K562 (cell line): ENCODE data around the gene SPAG16. TPM values are rescaled to one million over a fixed set of nuclear protein-coding genes. Genes with fewer than 3 reads are reported as not detected.

ENCODE experiments used
- ATAC-seq: fragments of 200-7000 bp; cut with Tn5 transposase; 3 replicates; pipeline ENCODE4 v1.9.1; 2020; ENCODE audit warnings: moderate library complexity
- BruUV-seq: library from RNA; stranded (reverse); fragments of 400-500 nt; replicated peaks from 2 replicates; lab custom pipeline; 2021; lab: Mats Ljungman, UMichigan
- CTCF ChIA-PET: fragments of 300-600 bp; formaldehyde crosslinking; extraction: SDS; loops from one replicate; lab custom pipeline; 2021; ENCODE audit warnings: low intra/inter-chr PET ratio; lab: Yijun Ruan, JAX
- POLR2A ChIA-PET: fragments of 300-600, 350-650 bp; sonication (Branson Sonifier 250); formaldehyde crosslinking; extraction: SDS; loops from one replicate; lab custom pipeline; 2021; ENCODE audit warnings: antibody characterized with exemption, inconsistent platforms; lab: Yijun Ruan, JAX
- DNase-seq, 4 experiments: peaks; one replicate each; pipeline versions ENCODE4 v3.0.0 to v3.0.0-alpha.2; 2011 to 2018; ENCODE audit warnings: low spot score in 3 of 4, mixed read lengths in 3 of 4; ENCODE audit errors: extremely low read depth in 1 of 4
- FAIRE-seq: peaks from 2 replicates; lab custom pipeline; 2011; peaks lifted over from hg19 to GRCh38; lab: Jason Lieb, UNC
- H2AFZ ChIP-seq: 2 replicates; pipeline ENCODE4 v1.6.0; 2011; ENCODE audit warnings: low read depth, low read length, control low read depth, inconsistent platforms
- H3K27ac ChIP-seq: fragments of 200-600 bp; 3 replicates; pipeline ENCODE4 v1.8.0; 2011; ENCODE audit warnings: low read depth, mild to moderate bottlenecking, control low read depth, inconsistent platforms, low read length, moderate library complexity, mixed read lengths; ENCODE audit errors: extremely low read depth
- H3K27me3 ChIP-seq, 2 experiments: fragments of 300-600 bp in 1 of 2; 2 replicates in 1 of 2; 3 replicates in 1 of 2; pipeline versions ENCODE4 v1.6.0 to v1.8.0; 2011; ENCODE audit warnings: inconsistent platforms in 2 of 2, low read length in 2 of 2, mild to moderate bottlenecking in 1 of 2, mixed read lengths in 1 of 2, moderate library complexity in 1 of 2; ENCODE audit not compliant: control insufficient read depth in 2 of 2, insufficient read depth in 2 of 2
- H3K36me3 ChIP-seq: fragments of 300-600 bp; 3 replicates; pipeline ENCODE4 v1.8.0; 2011; ENCODE audit warnings: mild to moderate bottlenecking, low read length, inconsistent platforms; ENCODE audit not compliant: control insufficient read depth, insufficient read depth
- H3K4me1 ChIP-seq, 2 experiments: fragments of 200-600 bp in 1 of 2; replicated peaks in 1 of 2; 2 replicates in 1 of 2; 3 replicates in 1 of 2; pipeline versions ENCODE4 v1.5.1 to v1.8.0; 2011; ENCODE audit warnings: inconsistent platforms in 2 of 2, low read length in 2 of 2, mild to moderate bottlenecking in 1 of 2, mixed read lengths in 1 of 2, moderate library complexity in 1 of 2; ENCODE audit not compliant: control insufficient read depth in 2 of 2, insufficient read depth in 2 of 2
- H3K4me2 ChIP-seq: 2 replicates; pipeline ENCODE4 v1.6.1; 2011; ENCODE audit warnings: low read length, control low read depth, inconsistent platforms, mixed read lengths; ENCODE audit not compliant: insufficient read depth
- H3K4me3 ChIP-seq: fragments of 200-600 bp; sonication (generic), shearing (Covaris generic); 2 replicates; pipeline ENCODE4 v1.5.1; 2016; ENCODE audit warnings: control low read depth, inconsistent platforms
- H3K79me2 ChIP-seq: fragments of 200-600 bp; 3 replicates; pipeline ENCODE4 v1.8.0; 2011; ENCODE audit warnings: low read length, inconsistent platforms; ENCODE audit not compliant: control insufficient read depth, insufficient read depth
- H3K9ac ChIP-seq, 2 experiments: 2 replicates each; pipeline versions ENCODE4 v1.6.0 to v1.6.1; 2011; ENCODE audit warnings: low read depth in 2 of 2, low read length in 2 of 2, control low read depth in 1 of 2, inconsistent platforms in 1 of 2, mild to moderate bottlenecking in 1 of 2, mixed read lengths in 1 of 2; ENCODE audit not compliant: insufficient read depth in 1 of 2
- H3K9me1 ChIP-seq: one replicate; pipeline ENCODE4 v1.6.0; 2011; ENCODE audit warnings: inconsistent platforms, mild to moderate bottlenecking, low read length, moderate library complexity; ENCODE audit not compliant: control insufficient read depth, insufficient read depth
- H3K9me3 ChIP-seq: replicated peaks from 2 replicates; pipeline ENCODE4 v1.5.1; 2011; ENCODE audit warnings: low read depth, low read length, inconsistent platforms; ENCODE audit not compliant: control insufficient read depth, insufficient read depth
- H4K20me1 ChIP-seq: replicated peaks from 2 replicates; pipeline ENCODE4 v1.6.1; 2011; ENCODE audit warnings: low read length, inconsistent platforms, mixed read lengths; ENCODE audit not compliant: control insufficient read depth, insufficient read depth
- ASH1L ChIP-seq: fragments of 450-650 bp; IDR thresholded peaks from 2 replicates; pipeline ENCODE4 v1.6.1; 2018; ENCODE audit warnings: borderline replicate concordance, mild to moderate bottlenecking, low read depth; ENCODE audit not compliant: partially characterized antibody
- CBX8 ChIP-seq: fragments of 200-600 bp; sonication (generic); IDR thresholded peaks from 2 replicates; pipeline ENCODE4 v1.6.1; 2012; ENCODE audit warnings: borderline replicate concordance, mixed run types, low read depth, mild to moderate bottlenecking, moderate library complexity, mixed read lengths, low read length, control low read depth, inconsistent platforms; ENCODE audit not compliant: poor library complexity, severe bottlenecking; ENCODE audit errors: extremely low read depth
- HMG20B ChIP-seq: fragments of 250-450 bp; sonication (Bioruptor Pico); IDR thresholded peaks from 2 replicates; pipeline ENCODE4 v1.5.0; 2021; ENCODE audit warnings: mild to moderate bottlenecking
- HOMEZ ChIP-seq: fragments of 250-450 bp; sonication (Bioruptor Pico); IDR thresholded peaks from 2 replicates; pipeline ENCODE4 v1.4.0; 2020; ENCODE audit warnings: mild to moderate bottlenecking, moderate library complexity
- NR1H2 ChIP-seq: sonication (generic); formaldehyde crosslinking; IDR thresholded peaks from 2 replicates; pipeline ENCODE4 v1.4.0; 2020; ENCODE audit warnings: mild to moderate bottlenecking, missing genetic modification reagents
- RCOR1 ChIP-seq, 2 experiments: IDR thresholded peaks; 2 replicates each; pipeline ENCODE4 v1.6.1; 2012; ENCODE audit warnings: low read depth in 2 of 2, low read length in 2 of 2, borderline replicate concordance in 1 of 2, improper control_type of control experiment in 1 of 2
- STAT5A ChIP-seq: IDR thresholded peaks from 2 replicates; pipeline ENCODE4 v1.6.1; 2012; ENCODE audit warnings: low read length, inconsistent platforms, borderline replicate concordance
- WGBS: fragments of 100-300 bp; shearing (Covaris generic); methylation state at CpG from one replicate; pipeline ENCODE4 v1.1.6; 2016; ENCODE audit warnings: low coverage, mixed read lengths; ENCODE audit not compliant: insufficient coverage; ENCODE audit errors: missing lambda C conversion rate; 5-methylcytosine and 5-hydroxymethylcytosine counted together
- in situ Hi-C: fragments of 300-500 bp; cut with MboI; formaldehyde crosslinking; loops from 4 replicates; pipeline ENCODE4 v1.15.0; 2018; ENCODE audit warnings: inconsistent platforms, mixed read lengths
- intact Hi-C: fragments of 100-400 bp; cut with micrococcal nuclease; formaldehyde crosslinking; loops from 2 replicates; pipeline ENCODE4 v1.14.2; 2022
- polyA plus RNA-seq, 8 experiments: library from polyadenylated mRNA; depleted of rRNA in 4 of 8; stranded (reverse) in 5 of 8; unstranded in 3 of 8; fragments of >200 nt; fragmentation: Nextera tagmentation in 2 of 8; fragmentation: Illumina TruSeq in 1 of 8; extraction: Ambion mirVana in 2 of 8; extraction: Trizol in 1 of 8; gene quantifications; 2 replicates each; pipeline versions ENCODE4 v1.2.1 to v1.2.3, GENCODE V29; 2011 to 2014; ENCODE audit warnings: inconsistent platforms in 1 of 8, missing spikeins in 1 of 8
- total RNA-seq, 7 experiments: library from RNA; depleted of rRNA in 6 of 7; stranded (reverse); fragments of >200 nt in 6 of 7; fragmentation: Illumina TruSeq in 2 of 7; extraction: Trizol in 2 of 7; gene quantifications; 2 replicates each; pipeline versions ENCODE4 v1.2.1 to v1.2.3, GENCODE V29; 2011 to 2021; ENCODE audit warnings: low replicate concordance in 1 of 7
- TF ChIP-seq, protein P1 (sequence below): fragments of 450-650 bp; conservative IDR thresholded peaks from 2 replicates; pipeline ENCODE4 v1.6.1; 2016; ENCODE audit warnings: missing genetic modification characterization, low read depth, mild to moderate bottlenecking, missing compliant biosample characterization, moderate library complexity
- TF ChIP-seq, protein P2 (sequence below): sonication (generic); formaldehyde crosslinking; IDR thresholded peaks from 2 replicates; pipeline ENCODE4 v1.8.1; 2023; ENCODE audit warnings: mild to moderate bottlenecking, missing genetic modification reagents

The SPAG16 gene
- total and polyA plus RNA-seq, 9 of the 15 experiments (the other 6 are each of a cell fraction or from before 2014, with no cell fraction given): 0.98 to 5.9 (median 3.5) TPM

GRCh38 chr2:213259266-213259665 is 25.0 kb upstream of the SPAG16 start:
- ChIA-PET POLR2A (no interaction called here), CTCF (no interaction called here)
- Histone ChIP-seq H3K4me2 (no peak overlapping the region), H3K9me3 (no peaks in the 10 kb centered on the region), H3K27me3 (no peaks in the 10 kb centered on the region), H4K20me1 (no peaks in the 10 kb centered on the region), H3K9ac (no peak overlapping the region), H3K27ac (no peak overlapping the region), H2AFZ (no peak overlapping the region), H3K9me1 (no peaks in the 10 kb centered on the region), H3K36me3 (no peaks in the 10 kb centered on the region), H3K4me3 (no peak overlapping the region), H3K4me1 (no peaks in the 10 kb centered on the region), H3K79me2 (no peaks in the 10 kb centered on the region)
- ATAC-seq: no peak
- intact Hi-C loops (no loop called here), in situ Hi-C loops (no loop called here)
- no peak for DNase-seq
- FAIRE-seq: no peak
- 0% methylated on average over 1 of the region's 1 CpG for WGBS
- TF ChIP-seq ASH1L (no peak), STAT5A (no peak), NR1H2 (no peak), HOMEZ (CRISPR knock-in tag) (no peak), HMG20B (CRISPR knock-in tag) (no peak), RCOR1 (IDR thresholded peaks at IDR 0.05; ENCODE audit: borderline replicate concordance in 1 of 2, low read depth in 2 of 2, low read length in 2 of 2) (no peak), CBX8 (no peak)
- TF ChIP-seq, protein P1, sequence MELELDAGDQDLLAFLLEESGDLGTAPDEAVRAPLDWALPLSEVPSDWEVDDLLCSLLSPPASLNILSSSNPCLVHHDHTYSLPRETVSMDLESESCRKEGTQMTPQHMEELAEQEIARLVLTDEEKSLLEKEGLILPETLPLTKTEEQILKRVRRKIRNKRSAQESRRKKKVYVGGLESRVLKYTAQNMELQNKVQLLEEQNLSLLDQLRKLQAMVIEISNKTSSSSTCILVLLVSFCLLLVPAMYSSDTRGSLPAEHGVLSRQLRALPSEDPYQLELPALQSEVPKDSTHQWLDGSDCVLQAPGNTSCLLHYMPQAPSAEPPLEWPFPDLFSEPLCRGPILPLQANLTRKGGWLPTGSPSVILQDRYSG: no peak
- TF ChIP-seq, protein P2, sequence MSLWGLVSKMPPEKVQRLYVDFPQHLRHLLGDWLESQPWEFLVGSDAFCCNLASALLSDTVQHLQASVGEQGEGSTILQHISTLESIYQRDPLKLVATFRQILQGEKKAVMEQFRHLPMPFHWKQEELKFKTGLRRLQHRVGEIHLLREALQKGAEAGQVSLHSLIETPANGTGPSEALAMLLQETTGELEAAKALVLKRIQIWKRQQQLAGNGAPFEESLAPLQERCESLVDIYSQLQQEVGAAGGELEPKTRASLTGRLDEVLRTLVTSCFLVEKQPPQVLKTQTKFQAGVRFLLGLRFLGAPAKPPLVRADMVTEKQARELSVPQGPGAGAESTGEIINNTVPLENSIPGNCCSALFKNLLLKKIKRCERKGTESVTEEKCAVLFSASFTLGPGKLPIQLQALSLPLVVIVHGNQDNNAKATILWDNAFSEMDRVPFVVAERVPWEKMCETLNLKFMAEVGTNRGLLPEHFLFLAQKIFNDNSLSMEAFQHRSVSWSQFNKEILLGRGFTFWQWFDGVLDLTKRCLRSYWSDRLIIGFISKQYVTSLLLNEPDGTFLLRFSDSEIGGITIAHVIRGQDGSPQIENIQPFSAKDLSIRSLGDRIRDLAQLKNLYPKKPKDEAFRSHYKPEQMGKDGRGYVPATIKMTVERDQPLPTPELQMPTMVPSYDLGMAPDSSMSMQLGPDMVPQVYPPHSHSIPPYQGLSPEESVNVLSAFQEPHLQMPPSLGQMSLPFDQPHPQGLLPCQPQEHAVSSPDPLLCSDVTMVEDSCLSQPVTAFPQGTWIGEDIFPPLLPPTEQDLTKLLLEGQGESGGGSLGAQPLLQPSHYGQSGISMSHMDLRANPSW (CRISPR knock-in tag): no peak
- BruUV-seq: no TSS peak
